H9 (cell line): ENCODE results near the gene ARID3A. TPM values are rescaled to one million over a fixed set of nuclear protein-coding genes. Genes with fewer than 3 reads are reported as not detected.

Source experiments
- DNase-seq: peaks from one replicate; pipeline ENCODE4 v3.0.0-alpha.2; 2017
- H2AFZ ChIP-seq: one replicate; pipeline ENCODE4 v1.6.1; 2013; ENCODE audit warnings: mild to moderate bottlenecking, low read length, control low read depth, moderate library complexity
- H2AK5ac ChIP-seq: 2 replicates; pipeline ENCODE4 v1.6.1; 2013; ENCODE audit warnings: low read length, control low read depth, mixed read lengths; ENCODE audit not compliant: insufficient read length
- H2BK120ac ChIP-seq: one replicate; pipeline ENCODE4 v1.6.1; 2013; ENCODE audit warnings: low read depth, mild to moderate bottlenecking, low read length, control low read depth, inconsistent platforms; ENCODE audit not compliant: poor library complexity, severe bottlenecking
- H2BK12ac ChIP-seq: 2 replicates; pipeline ENCODE4 v1.6.1; 2013; ENCODE audit warnings: low read length, control low read depth, mixed read lengths, low read depth; ENCODE audit not compliant: insufficient read length
- H2BK15ac ChIP-seq: 2 replicates; pipeline ENCODE4 v1.6.1; 2013; ENCODE audit warnings: low read depth, low read length, control low read depth
- H2BK20ac ChIP-seq: one replicate; pipeline ENCODE4 v1.6.1; 2013; ENCODE audit warnings: low read depth, mild to moderate bottlenecking, low read length, control low read depth, inconsistent platforms; ENCODE audit not compliant: poor library complexity, severe bottlenecking
- H2BK5ac ChIP-seq: 2 replicates; pipeline ENCODE4 v1.6.1; 2013; ENCODE audit warnings: low read length, control low read depth, mixed read lengths; ENCODE audit not compliant: insufficient read length
- H3K14ac ChIP-seq: 2 replicates; pipeline ENCODE4 v1.6.1; 2013; ENCODE audit warnings: low read length, control low read depth; ENCODE audit not compliant: insufficient read depth
- H3K18ac ChIP-seq: 2 replicates; pipeline ENCODE4 v1.6.1; 2013; ENCODE audit warnings: low read depth, mild to moderate bottlenecking, mixed read lengths, low read length, control low read depth; ENCODE audit not compliant: insufficient read length
- H3K23ac ChIP-seq: 2 replicates; pipeline ENCODE4 v1.6.1; 2013; ENCODE audit warnings: low read length, control low read depth, mixed read lengths, low read depth; ENCODE audit not compliant: insufficient read length
- H3K23me2 ChIP-seq: 2 replicates; pipeline ENCODE4 v1.6.1; 2013; ENCODE audit warnings: low read depth, mild to moderate bottlenecking, mixed read lengths, low read length, control low read depth; ENCODE audit not compliant: insufficient read length, poor library complexity, severe bottlenecking
- H3K27ac ChIP-seq: 2 replicates; pipeline ENCODE4 v1.5.1; 2013; ENCODE audit warnings: low read length, control low read depth, mixed read lengths, low read depth; ENCODE audit not compliant: insufficient read length
- H3K27me3 ChIP-seq: 2 replicates; pipeline ENCODE4 v1.6.1; 2013; ENCODE audit warnings: low read length, control low read depth, inconsistent platforms; ENCODE audit not compliant: insufficient read depth
- H3K4ac ChIP-seq: 2 replicates; pipeline ENCODE4 v1.6.1; 2013; ENCODE audit warnings: low read depth, mild to moderate bottlenecking, control low read depth, inconsistent platforms, low read length, moderate library complexity
- H3K4me1 ChIP-seq: 2 replicates; pipeline ENCODE4 v1.6.1; 2013; ENCODE audit warnings: low read length, control low read depth, inconsistent platforms; ENCODE audit not compliant: insufficient read depth
- H3K4me2 ChIP-seq: 2 replicates; pipeline ENCODE4 v1.6.1; 2013; ENCODE audit warnings: low read length, control low read depth, mixed read lengths; ENCODE audit not compliant: insufficient read length, insufficient read depth
- H3K56ac ChIP-seq: 2 replicates; pipeline ENCODE4 v1.6.1; 2013; ENCODE audit warnings: low read depth, mild to moderate bottlenecking, mixed read lengths, low read length, control low read depth; ENCODE audit not compliant: insufficient read length
- H3K79me1 ChIP-seq: 2 replicates; pipeline ENCODE4 v1.6.1; 2013; ENCODE audit warnings: low read depth, mild to moderate bottlenecking, moderate library complexity, low read length, control low read depth, inconsistent platforms; ENCODE audit not compliant: insufficient read depth, poor library complexity, severe bottlenecking
- H3K79me2 ChIP-seq: 2 replicates; pipeline ENCODE4 v1.6.1; 2013; ENCODE audit warnings: low read length, control low read depth, inconsistent platforms; ENCODE audit not compliant: insufficient read depth
- H3K9ac ChIP-seq: 2 replicates; pipeline ENCODE4 v1.6.1; 2013; ENCODE audit warnings: low read length, control low read depth, mixed read lengths; ENCODE audit not compliant: insufficient read length; ENCODE audit errors: extremely low read depth
- H3K9me3 ChIP-seq: one replicate; pipeline ENCODE4 v1.6.1; 2013; ENCODE audit warnings: low read depth, low read length, inconsistent platforms; ENCODE audit not compliant: control insufficient read depth
- H3T11ph ChIP-seq: one replicate; pipeline ENCODE4 v1.6.1; 2013; ENCODE audit warnings: mild to moderate bottlenecking, low read length, control low read depth, inconsistent platforms
- H4K20me1 ChIP-seq: one replicate; pipeline ENCODE4 v1.6.1; 2013; ENCODE audit not compliant: control insufficient read depth, insufficient read length, insufficient read depth
- H4K5ac ChIP-seq: 2 replicates; pipeline ENCODE4 v1.6.1; 2013; ENCODE audit warnings: low read depth, mild to moderate bottlenecking, mixed read lengths, low read length, control low read depth; ENCODE audit not compliant: insufficient read length
- H4K8ac ChIP-seq: replicated peaks from 2 replicates; pipeline ENCODE4 v1.6.1; 2013; ENCODE audit warnings: low read length, control low read depth, mixed read lengths, low read depth; ENCODE audit not compliant: insufficient read length
- H4K91ac ChIP-seq: 2 replicates; pipeline ENCODE4 v1.6.1; 2013; ENCODE audit warnings: low read depth, mild to moderate bottlenecking, moderate library complexity, mixed read lengths, low read length, control low read depth; ENCODE audit not compliant: insufficient read length
- H3K27ac Mint-ChIP-seq, 3 experiments: 2 replicates in 2 of 3; 3 replicates in 1 of 3; pipeline ENCODE4 v1.8.0; 2020 to 2021; ENCODE audit warnings: mixed read lengths in 3 of 3, mild to moderate bottlenecking in 1 of 3, moderate library complexity in 1 of 3
- H3K27me3 Mint-ChIP-seq: 2 replicates; pipeline ENCODE4 v1.8.0; 2021; ENCODE audit warnings: low read depth, mild to moderate bottlenecking, moderate library complexity, mixed read lengths
- H3K36me3 Mint-ChIP-seq, 3 experiments: 2 replicates in 2 of 3; 3 replicates in 1 of 3; pipeline ENCODE4 v1.8.0; 2020 to 2021; ENCODE audit warnings: low read depth in 3 of 3, mixed read lengths in 3 of 3; ENCODE audit not compliant: insufficient read depth in 1 of 3
- H3K4me1 Mint-ChIP-seq, 2 experiments: 2 replicates each; pipeline ENCODE4 v1.8.0; 2020; ENCODE audit warnings: mixed read lengths in 2 of 2
- H3K4me3 Mint-ChIP-seq, 2 experiments: 2 replicates in 1 of 2; 3 replicates in 1 of 2; pipeline ENCODE4 v1.8.0; 2020 to 2021; ENCODE audit warnings: mild to moderate bottlenecking in 2 of 2, mixed read lengths in 2 of 2, moderate library complexity in 1 of 2
- H3K9me3 Mint-ChIP-seq, 2 experiments: 2 replicates in 1 of 2; 3 replicates in 1 of 2; pipeline ENCODE4 v1.8.0; 2020; ENCODE audit warnings: mild to moderate bottlenecking in 2 of 2, mixed read lengths in 2 of 2, moderate library complexity in 1 of 2
- CTCF ChIP-seq: fragments of 200-600 bp; sonication (generic); conservative IDR thresholded peaks from 3 replicates; pipeline ENCODE4 v1.8.0; 2021; ENCODE audit warnings: antibody characterized with exemption, mild to moderate bottlenecking
- WGBS: extraction: QIAGEN DNeasy Blood & Tissue Kit; methylation state at CpG from one replicate; pipeline ENCODE4 v1.1.7; 2013; ENCODE audit warnings: missing lambda C conversion rate, low lambda C conversion rate, mixed read lengths; ENCODE audit not compliant: insufficient read length; ENCODE audit errors: extremely low coverage; 5-methylcytosine and 5-hydroxymethylcytosine counted together
- total RNA-seq: library from RNA; stranded (reverse); gene quantifications from 2 replicates; pipeline ENCODE4 v1.2.1, GENCODE V29; 2021

Gene ARID3A
- total RNA-seq, 1 experiment from 2014 or later, result 98.3 TPM

DNA sequence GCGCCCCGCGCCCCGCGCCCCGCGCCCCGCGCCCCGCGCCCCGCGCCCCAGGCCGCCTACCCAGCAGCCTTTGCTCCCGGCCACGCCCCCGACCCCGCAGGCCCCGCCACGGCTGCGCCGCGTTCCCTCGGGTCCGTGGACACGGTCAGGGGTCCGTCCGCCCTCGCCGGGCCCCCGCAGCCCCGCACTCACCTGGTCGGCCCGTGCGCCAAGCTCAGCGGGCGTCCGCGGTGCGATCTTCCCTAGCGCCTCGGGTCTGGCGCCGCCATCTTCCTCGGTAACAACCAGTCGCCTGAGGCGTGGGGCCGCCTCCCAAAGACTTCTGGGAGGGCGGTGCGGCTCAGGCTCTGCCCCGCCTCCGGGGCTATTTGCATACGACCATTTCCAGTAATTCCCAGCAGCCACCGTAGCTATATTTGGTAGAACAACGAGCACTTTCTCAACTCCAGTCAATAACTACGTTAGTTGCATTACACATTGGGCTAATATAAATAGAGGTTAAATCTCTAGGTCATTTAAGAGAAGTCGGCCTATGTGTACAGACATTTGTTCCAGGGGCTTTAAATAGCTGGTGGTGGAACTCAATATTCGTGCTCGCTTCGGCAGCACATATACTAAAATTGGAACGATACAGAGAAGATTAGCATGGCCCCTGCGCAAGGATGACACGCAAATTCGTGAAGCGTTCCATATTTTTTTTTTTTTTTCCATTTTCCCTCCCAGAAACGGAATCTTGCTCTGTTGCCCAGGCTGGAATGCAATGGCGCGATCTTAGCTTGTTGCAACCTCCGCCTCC, 32.7 kb upstream of the ARID3A start, which contains the start of the genes MED16 and RNU6-9:
Gene MED16 (minus strand): TSS at position 294 of the 796 bp plus-strand sequence. CDS start 2,056 bp downstream, outside the sequence.
Gene RNU6-9 (plus strand): TSS at position 591 of the 796 bp plus-strand sequence.
- no peak within 1 kb of the TSS for H2AFZ ChIP-seq
- no peak within 1 kb of the TSS for H3T11ph ChIP-seq
- H3K23ac ChIP-seq, result no peak within 1 kb of the TSS
- H3K4me1 ChIP-seq, result no peaks in the 10 kb centered on the region
- no peak within 1 kb of the TSS for H2BK120ac ChIP-seq
- Mint-ChIP-seq H3K36me3 (peaks cover 2 to 35% (median 29%) of the 10 kb centered on the region in 3 experiments; a peak in 6 of 7 replicates), H3K4me3 (peak within 1 kb of the TSS; percentile 79 to 90), H3K4me1 (peaks cover 5 to 6% of the 10 kb centered on the region in 2 experiments), H3K27ac (peak within 1 kb of the TSS; percentile 98 to 100 (median 99)), H3K27me3 (peaks cover 4% of the 10 kb centered on the region; the same call in 1 of the 2 replicates), H3K9me3 (no peaks in the 10 kb centered on the region; a peak in 1 of 5 replicates)
- peak within 1 kb of the TSS; percentile 71 for H3K9ac ChIP-seq
- peak; percentile 91 for DNase-seq
- H4K91ac ChIP-seq, result no peak within 1 kb of the TSS
- no peak within 1 kb of the TSS for H2BK15ac ChIP-seq
- no peak within 1 kb of the TSS for H2BK12ac ChIP-seq
- WGBS, result no CpG with 5 or more reads among the region's 69 CpGs
- no peak within 1 kb of the TSS for H3K56ac ChIP-seq
- H3K23me2 ChIP-seq, result peaks cover 4% of the 10 kb centered on the region
- peak within 1 kb of the TSS; percentile 81 for H3K18ac ChIP-seq
- H3K27me3 ChIP-seq, result no peaks in the 10 kb centered on the region
- H3K4me2 ChIP-seq, result peak within 1 kb of the TSS; percentile 56
- H2BK20ac ChIP-seq, result no peak within 1 kb of the TSS
- H4K5ac ChIP-seq, result no peak within 1 kb of the TSS
- H3K27ac ChIP-seq, result peak within 1 kb of the TSS; percentile 12
- peaks cover 2% of the 10 kb centered on the region for H4K20me1 ChIP-seq
- no peaks in the 10 kb centered on the region; the same call in 1 of the 2 replicates for H3K79me2 ChIP-seq
- no peaks in the 10 kb centered on the region for H3K9me3 ChIP-seq
- H3K4ac ChIP-seq, result no peak within 1 kb of the TSS
- H3K14ac ChIP-seq, result peak within 1 kb of the TSS; percentile 96
- no peak for TF ChIP-seq CTCF
- H2AK5ac ChIP-seq, result no peak within 1 kb of the TSS
- H4K8ac ChIP-seq, result no peak within 1 kb of the TSS
- no peak within 1 kb of the TSS for H2BK5ac ChIP-seq
- no peaks in the 10 kb centered on the region for H3K79me1 ChIP-seq
